Measurements from ENCODE around the gene VIT.

The VIT gene

DNA sequence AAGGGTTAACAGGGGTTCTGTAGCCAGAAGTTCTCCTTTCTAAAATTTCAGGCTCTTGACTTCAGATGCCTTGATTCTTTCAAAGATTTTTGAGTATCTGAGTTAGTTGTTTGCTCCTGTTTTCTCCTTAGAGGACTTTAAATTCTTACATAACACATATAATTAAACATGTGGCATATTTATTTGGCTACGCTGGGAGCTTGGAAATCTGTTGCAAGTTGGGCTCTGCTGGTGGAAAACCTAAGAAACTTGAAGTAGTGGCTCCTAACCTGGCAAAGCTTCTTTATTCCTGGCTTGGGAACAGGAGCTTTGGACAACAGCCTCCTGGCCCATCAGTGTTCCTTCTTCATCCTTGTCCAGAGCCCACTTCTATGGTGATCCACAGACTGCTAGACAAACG is 72.6 kb downstream of the VIT start:
- no peak for DNase-seq (ENCODE audit: low read depth in 2 of 2)

DNA sequence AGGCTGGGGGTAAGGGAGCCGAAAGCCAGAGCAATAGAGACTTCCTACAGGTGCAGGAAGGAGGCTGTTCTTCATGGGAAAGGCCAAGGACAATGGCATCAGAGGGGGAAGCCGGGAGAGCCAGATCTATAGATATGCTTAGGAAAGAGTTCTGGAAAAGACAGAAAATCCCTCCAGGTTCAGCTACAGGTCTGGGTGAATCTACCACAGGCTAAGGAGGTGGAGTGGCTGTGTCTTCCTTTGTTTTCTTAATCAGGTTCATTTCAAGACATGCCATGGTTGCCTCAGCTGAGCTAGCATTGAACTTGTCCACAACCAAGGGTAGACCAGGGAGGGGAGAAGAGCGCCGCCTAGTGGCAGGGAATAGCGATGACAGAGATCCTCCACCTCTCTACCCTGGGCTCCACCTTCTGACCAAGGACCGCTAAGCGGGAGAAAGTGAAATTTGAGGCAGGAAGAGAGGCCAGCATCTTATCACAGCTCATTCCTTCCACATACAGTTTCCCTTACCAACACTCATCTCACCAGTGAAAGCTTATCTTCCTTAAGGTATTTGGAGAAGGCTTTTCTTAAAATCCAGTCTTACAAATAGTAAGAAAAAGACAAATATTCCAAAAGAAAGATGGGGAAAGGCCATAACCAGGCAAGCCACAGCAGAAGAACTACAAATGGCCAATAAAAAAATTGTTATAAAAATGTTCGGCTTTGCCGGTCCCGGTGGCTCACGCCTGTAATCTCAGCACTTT is 74.2 kb downstream of the VIT start:
- DNase-seq (ENCODE audit: low read depth in 2 of 2): no peak

DNA sequence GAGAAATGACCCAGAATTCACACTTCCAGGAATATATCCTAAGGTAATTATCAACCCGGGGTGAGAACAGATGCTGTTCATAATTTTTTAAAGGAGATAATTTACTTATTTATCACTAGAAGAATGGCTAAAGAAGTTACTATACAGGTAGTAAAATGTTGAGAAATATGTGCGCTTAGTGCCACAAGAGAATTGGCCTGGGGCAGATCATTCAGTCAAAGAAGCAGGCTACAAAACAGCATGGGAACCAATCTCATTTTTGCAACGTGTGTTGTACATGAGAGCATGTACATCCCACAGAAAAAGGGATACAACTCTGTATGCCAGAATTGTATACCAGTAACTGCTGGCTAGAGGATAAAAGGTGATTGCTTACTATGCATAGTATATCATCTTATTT is 75.2 kb downstream of the VIT start:
- DNase-seq (ENCODE audit: low read depth in 2 of 2): no peak

DNA sequence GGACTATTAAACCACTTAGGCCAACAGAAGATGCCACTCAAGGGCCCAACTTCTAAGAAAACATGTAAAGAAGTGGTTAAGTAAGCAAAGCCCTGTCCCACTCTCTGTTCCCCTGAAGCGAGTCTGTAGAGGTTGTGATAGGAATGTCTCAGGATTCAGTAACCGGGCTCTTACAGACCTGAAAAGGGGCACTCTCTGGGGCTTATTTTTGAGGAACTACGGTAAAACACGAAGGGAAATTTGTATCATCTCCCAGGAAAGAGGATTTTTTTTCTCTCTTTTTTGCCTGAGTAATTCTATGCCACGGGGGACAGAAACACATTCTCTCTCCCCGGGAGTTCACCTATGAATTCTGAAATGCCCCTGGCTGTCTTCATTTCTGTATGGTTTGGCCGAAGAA is 77.4 kb downstream of the VIT start:
- DNase-seq (ENCODE audit: low read depth in 2 of 2): no peak

DNA sequence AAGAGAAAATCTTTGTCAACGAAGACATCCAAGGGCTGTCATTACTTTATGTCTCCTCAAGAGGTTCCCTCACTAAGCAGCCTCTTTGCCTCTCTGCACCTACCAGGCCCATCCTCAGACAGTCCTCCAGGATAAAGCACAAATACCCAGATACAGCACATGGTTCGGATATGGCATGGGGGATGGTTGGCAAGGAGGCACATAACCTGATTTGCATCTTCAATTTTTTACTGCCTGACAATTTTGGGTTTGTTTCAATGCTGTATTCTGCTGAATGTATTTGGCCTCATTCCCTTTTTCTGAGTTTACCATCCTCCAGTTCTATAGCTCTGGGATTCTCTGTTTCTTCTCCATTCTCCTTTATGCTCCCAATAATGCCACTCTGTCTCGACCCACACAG is 78.8 kb downstream of the VIT start:
- no peak for DNase-seq (ENCODE audit: low read depth in 2 of 2)

DNA sequence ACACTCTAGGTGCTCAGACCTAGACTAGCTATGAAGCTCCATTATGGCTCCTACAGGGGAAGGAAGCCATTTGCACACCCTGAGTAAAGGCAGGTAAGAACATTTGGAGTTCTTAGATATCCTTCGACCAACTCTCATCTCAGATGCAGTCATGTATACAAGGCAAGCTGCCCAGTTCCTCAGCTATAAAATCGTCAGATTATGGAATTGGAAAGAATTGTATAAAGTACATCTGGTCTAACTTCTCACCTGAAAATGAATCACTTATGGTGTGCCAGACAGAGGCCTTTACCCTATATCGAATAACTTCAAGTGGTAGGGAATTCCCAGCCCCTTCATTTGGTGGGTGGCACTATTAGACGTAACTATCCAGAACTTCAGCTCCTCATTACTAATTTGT is 79.3 kb downstream of the VIT start:
- DNase-seq (ENCODE audit: low read depth in 2 of 2): no peak

DNA sequence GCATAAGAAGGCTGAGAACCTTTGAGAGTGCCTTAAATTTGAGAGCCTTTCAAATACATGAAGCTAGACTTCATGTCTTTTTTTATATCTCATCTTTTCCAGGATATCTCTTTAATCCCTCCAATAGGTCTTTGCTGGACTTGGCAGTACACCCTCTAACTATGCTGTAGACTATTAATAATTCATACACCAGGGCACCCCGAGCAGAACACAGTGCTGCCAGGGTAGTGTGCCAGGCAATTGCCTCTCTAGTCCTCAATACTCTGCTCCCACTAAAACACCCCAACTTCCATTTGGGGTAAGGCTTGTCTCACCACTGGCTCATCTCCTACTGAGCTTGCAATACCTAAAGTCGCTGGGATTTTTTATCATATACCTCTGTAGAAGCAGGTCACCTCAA is 80.8 kb downstream of the VIT start:
- DNase-seq (ENCODE audit: low read depth in 2 of 2): no peak

DNA sequence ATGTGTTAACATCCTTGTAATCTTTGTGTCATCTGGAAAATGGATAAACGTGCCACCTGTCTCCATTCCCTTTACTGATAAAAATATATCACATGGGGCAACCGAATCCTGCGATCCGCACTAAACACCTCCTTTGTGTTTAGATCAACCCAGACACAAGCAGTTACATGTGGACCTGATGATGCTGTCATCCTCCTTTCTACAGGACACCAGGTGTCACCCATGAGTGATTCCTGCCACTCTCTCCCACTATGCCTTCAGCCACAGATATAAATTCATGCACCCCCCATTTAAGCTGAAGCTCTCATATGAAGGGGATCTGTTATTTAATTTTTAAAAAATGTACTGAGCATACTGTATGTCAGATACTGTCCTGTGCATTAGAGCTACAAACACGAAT is 81.3 kb downstream of the VIT start:
- no peak for DNase-seq (ENCODE audit: low read depth in 2 of 2)

DNA sequence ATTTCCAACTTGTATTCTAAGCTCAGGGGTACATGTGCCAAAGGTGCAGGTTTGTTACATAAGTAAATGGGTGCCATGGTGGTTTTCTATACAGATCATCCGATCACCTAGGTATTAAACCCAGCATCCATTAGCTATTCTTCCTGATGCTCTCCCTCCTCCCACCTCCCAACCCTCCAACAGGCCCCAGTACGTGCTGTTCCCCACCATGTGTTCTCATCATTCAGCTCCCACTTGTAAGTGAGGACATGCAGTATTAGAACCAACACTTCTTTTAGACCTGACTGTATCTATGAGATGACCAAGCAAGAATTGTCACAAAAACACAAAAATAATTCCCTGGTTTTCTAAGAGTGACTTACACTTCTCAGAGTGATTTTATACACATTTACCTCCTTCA is 83.0 kb downstream of the VIT start:
- DNase-seq (ENCODE audit: low read depth in 2 of 2): no peak

DNA sequence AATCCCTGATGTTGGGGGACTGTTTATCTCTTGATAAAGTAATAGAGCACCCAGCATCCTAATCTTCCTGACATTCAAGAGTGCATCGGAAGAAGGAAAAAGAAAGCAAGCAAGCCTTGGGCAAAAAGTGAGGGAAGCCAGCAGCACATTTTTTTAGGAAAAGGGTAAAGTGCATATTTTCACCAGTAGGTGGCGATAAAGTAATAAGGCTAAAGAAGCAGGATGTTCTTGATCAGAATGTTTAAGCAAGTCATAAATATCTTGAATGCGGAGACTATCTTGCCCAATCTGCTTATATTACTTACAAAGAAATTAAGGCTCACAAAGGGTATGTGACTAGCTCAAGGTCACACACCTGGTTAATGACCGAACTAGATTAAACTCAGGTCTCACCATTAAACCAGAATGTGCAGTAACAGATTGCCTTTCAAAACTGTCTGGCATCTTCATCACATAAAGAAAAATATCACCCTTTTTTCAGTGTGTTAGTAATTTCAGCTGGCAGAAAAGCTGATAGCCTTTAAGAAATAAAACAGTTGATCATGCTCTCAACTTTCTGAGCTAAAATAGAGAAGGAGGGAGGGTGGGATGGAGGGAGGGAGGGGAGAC is 83.8 kb downstream of the VIT start:
- DNase-seq (ENCODE audit: low read depth in 2 of 2): no peak

DNA sequence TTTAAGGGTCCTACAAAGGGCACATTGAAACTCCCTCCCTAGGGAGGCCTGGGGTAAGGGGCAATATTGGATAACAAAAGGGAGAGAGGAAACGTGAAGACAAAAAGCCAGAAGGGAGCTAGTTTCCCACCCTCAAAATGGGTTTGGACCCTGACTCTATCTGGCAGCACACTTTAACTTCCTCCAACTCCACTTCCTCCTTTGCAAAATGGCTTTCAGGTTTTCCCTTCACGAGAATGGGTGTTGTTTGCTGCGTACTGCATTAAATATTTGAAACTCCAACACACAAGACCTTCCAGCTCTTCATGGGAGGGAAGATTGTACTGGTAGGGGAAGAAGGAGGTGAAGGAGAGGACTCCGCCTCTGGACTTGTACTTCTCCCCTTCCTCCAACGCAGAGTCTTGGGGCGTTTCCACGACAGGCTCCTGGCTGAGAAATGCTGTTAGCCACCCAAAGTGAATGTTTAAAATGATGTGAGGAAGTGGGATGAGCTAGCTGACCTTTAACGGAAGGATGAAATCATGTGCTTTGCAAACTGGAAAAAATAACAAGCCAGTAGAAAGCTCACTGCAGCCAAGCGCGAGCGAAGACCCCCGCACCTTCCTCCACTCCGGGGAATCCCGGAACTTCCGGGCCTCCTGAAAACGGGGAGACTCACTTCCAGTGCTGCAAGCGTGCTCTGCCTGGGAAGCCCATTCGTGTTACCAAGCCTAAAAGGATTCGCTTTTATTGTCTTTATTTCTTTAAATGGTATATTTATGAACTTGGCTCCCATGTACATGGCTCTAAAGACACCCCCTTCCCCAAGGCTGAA is 85.6 kb downstream of the VIT start:
- no peak for DNase-seq (ENCODE audit: low read depth in 2 of 2)

DNA sequence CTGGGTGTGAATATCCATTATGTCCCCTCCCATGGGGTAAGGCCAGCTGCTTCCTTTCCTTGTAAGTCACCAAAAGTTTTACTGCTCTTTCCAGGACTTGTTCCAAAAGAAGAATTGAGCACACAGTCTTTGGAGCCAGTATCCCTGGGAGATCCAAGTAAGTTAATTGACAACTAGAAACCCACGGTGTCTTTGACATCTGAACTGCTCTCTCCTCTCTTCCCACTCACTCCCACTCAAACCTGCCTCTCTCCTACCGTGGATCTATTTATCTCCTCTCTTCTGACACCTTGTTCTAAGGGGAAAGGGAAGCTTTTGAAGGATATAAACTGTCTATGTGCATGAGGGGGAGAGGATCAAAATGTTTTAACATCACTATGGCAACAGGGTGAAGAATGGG is 86.7 kb downstream of the VIT start:
- DNase-seq (ENCODE audit: low read depth in 2 of 2): no peak

DNA sequence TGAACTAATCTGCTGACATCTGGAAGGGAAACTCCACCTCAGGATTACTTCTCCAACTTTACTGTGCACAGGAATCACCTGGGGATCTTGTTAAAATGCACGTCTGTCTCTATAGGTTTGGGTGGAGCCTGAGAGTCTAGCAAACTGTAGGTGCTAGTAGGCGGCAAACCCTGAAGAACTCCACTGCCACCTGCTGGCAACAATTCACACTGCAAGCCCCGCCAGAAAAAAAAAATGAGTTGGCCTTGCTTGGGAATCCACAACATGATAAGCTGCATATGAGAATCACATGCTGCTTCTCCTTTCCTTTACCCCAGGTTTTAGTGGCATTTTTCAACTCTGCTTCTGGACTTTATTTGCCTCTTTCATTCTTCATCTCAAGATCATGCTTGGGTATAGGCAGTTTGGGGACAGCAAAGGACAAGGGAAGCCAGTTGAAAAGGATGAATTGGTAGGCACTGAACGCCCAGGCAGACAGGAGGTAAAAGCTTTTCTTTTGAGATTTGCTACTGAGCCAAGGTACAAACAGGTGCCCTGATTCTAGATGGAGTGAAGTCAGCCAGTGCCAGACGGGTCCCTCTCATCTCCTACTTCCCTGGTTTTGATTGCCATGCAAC is 88.8 kb downstream of the VIT start:
- DNase-seq (ENCODE audit: low read depth in 2 of 2): peak; percentile 15 to 28

DNA sequence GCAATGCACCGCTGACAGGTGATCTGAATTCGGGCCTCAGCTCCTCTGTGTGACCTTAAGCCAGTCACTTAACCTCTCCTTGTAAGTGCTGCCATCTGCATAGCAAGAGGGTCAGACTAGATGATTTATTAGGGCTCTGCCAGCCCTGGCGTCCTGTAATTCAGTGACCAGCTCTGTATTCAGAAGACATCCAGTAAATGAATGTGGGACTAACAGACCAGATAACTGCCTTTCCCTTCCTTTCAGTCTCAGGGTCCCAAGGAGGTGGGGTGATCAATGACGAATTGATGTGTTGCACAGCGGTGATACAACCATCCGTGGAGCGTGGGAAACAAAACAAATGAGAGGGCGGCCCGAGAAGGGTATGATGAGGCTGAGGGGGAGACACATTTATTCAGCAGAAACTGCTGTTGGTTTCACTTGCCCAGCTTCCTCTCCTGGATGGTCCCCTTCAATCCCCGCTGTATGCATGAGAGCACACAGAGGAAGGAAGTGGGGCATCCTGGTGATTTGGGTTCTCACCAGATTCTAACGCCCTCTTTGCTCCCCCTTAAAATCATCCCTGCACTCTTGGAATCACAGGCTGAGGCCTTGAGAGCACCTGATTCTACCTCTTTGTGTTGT is 92.8 kb downstream of the VIT start:
- DNase-seq (ENCODE audit: low read depth in 2 of 2): no peak

DNA sequence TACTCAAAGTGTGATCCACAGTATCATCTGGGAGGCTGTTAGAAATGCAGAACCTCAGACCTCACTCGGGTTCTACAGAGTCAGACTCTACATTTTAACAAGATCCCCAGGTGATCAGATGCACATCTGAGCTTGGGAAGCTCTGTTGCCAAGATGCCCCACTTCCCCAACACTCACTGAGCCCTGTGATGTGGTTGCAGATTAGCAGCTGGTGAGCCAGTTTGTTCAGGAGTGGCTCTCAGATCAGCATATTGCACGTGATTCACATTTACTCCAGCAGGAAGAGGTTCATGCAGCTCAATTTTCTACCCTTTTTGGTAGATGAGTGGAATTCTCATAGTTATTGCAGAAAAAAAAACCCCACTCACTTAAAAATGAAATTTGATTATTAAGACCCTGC is 96.4 kb downstream of the VIT start:
- no peak for DNase-seq (ENCODE audit: low read depth in 2 of 2)

DNA sequence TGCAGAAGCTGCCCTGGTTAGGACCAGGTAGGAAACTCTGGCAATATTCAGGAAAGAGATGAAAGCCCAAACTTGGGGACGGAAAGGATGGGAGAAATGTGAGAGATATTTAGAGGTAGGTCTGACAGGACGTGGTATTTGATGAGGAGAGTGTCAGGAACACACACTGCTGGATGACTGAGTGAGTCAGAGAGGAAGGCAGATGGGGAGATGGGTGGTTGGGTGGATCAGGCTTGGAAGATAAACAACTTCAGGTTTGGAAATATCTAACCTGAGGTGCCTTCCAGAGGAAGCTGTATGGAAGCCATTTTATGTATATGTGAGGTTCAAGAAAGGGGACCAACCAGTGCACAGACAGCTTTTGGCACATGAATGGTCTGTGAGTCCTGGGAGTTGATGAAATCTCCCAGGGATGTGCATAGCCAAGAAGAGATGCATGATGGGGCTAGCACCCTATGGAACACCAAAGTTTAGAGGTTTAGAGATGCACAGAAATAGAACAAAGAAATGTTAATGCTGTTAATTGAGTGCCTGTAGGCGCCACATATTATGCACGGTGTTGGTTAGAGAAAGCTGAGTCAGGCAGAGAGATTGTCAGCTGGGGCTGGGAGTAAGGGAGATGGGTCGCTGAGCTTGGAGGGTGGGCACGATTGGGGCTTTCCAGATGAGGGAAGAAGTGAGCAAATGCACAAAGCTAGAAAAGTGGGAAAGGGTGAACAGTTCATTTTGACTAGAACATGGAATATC is 101.0 kb downstream of the VIT start:
- no peak for DNase-seq (ENCODE audit: low read depth in 2 of 2)

DNA sequence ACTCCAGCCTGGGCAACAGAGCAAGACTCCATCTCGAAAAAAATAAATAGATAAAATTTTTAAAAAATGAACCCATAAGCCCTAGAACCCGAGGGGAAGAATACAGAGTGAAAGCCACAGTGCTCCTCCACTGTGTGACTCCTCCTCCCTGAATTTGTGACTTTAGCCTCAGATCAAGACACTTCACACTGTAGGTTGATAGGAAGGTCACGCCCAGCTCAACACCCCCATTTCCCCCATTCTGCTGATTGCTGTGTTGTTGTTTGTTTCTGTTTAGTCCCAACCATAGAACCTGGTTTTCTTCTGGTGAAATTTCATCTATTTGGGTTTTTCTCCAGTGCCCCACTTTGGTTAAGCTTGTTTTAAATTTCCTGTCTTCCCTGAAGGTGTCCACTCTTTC is 102.2 kb downstream of the VIT start:
- DNase-seq (ENCODE audit: low read depth in 2 of 2): no peak

DNA sequence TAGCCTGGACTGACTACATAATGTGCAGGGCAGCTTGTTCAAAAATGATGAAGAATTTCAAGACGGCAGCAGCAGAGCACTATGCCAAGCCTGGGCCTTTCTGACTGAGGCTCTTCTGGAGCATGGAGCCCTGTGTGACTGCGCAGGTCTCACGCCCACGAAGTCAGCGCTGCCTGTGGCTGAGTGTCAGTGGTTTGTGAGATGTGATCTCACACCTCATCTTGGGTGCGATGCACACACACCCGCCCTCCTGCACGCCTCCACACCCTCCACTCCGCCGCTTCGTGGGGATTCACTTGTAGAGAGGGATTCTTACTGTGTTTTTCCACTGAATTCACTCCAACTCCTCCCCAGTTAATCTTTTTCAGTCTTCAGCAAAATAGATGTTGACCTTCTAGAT is 103.9 kb downstream of the VIT start:
- DNase-seq (ENCODE audit: low read depth in 2 of 2): peak; percentile 24 to 49

DNA sequence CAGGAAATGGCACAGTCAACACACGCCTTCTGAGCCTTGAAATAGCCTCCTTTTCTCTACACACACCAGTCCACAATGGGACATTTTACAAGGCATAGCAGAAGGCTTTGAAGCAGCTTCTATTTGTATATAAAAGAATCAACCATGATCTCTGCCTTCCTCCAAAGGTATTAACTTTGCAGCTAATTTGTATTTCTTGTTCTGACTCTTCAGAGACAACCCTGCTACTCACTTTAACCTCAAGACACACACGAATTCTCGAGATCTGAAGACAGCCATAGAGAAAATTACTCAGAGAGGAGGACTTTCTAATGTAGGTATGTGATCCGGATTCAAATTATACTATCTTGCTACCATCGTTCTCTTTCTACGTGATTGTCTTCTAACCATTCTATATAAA is 104.6 kb downstream of the VIT start:
- DNase-seq (ENCODE audit: low read depth in 2 of 2): no peak

DNA sequence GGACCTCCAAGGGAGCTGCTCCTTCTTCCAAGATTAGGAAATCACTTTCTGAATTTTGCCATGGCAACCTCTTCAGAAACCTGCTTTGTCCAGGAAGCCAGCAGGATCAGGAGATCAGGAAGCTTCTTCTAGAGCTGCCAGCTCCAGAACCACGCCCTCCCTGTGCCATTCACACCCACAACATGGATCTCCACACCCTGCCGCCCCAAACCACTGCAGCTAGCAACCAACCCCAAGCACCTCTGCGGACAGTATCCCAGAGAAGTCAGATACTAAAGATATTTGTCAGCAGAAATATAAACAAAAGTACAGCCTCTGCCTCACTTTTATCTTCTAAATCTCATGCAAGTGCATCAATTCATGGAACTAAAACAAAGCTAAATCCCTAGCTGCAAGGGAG is 106.4 kb downstream of the VIT start:
- DNase-seq (ENCODE audit: low read depth in 2 of 2): no peak

DNA sequence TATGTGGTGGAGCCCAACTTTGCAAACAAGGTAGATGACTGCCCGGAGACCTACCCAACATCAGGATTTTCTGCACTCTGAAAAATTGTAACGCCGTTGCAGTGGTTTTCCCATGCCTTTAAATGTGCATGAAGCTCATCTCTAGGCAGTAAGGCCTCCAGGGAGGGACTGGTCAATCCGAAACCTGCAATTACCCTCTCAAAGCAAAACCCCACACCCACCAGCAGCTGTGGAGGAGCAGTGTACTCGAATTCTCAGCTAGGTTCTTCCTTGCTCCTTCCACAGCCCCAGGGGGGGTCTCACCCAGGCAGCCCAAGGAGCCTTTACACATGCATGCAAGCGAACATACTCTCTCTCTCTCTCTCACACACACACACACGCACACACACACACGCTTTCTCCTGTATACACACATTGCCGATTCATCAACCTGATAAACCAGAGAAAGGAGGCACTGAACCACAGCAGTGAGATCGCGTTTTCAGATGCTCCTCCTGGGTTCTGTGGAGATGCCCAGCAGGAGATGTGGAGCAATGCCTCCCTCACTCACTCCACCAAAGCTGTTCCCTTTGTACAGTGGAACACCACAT is 109.2 kb downstream of the VIT start:
- no peak for DNase-seq (ENCODE audit: low read depth in 2 of 2)

All from stimulated activated CD8-positive, alpha-beta memory T cell treated with anti-CD3 and anti-CD28 coated beads, Interleukin-15, amount 100 ng/mL, for 4 hours (primary cell).